Measurements from ENCODE around the gene KRTAP10-11. TPM values are rescaled to one million over a fixed set of nuclear protein-coding genes. Genes with fewer than 3 reads are reported as not detected.
"Not testable (repeated sequence)": the region's sequence is repeated elsewhere in the genome, so short reads cannot be mapped to it uniquely, and the experiment has no call there.

KRTAP10-11 gene, protein sequence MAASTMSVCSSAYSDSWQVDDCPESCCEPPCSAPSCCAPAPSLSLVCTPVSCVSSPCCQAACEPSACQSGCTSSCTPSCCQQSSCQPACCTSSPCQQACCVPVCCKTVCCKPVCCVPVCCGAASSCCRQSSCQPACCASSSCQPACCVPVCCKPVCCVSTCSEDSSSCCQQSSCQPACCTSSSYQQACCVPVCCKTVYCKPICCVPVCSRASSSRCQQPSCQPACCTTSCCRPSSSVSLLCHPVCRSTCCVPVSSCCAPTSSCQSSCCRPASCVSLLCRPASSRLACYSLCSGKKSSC
- not detected for total RNA-seq

DNA sequence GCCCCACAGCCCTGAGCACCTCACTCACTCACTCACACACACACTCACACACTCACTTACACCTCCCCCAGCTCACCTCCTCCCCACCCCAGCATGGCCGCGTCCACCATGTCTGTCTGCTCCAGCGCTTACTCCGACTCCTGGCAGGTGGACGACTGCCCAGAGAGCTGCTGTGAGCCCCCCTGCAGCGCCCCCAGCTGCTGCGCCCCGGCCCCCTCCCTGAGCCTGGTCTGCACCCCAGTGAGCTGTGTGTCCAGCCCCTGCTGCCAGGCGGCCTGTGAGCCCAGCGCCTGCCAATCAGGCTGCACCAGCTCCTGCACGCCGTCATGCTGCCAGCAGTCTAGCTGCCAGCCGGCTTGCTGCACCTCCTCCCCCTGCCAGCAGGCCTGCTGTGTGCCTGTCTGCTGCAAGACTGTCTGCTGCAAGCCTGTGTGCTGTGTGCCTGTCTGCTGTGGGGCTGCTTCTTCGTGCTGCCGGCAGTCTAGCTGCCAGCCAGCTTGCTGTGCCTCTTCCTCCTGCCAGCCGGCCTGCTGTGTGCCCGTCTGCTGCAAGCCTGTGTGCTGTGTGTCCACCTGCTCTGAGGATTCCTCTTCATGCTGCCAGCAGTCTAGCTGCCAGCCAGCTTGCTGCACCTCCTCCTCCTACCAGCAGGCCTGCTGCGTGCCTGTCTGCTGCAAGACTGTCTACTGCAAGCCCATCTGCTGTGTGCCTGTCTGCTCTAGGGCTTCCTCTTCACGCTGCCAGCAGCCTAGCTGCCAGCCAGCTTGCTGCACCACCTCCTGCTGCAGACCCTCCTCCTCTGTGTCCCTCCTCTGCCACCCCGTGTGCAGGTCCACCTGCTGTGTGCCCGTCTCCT lies at the start of gene KRTAP10-11:
Gene KRTAP10-11 (plus strand): TSS at position 49 of the 856 bp plus-strand sequence. CDS start 45 bp downstream, at position 94.
- Histone ChIP-seq H3K9me3 (peaks cover 16 to 24% of the 10 kb centered on the region in 2 donors), H3K27me3 (peaks cover 0 to 34% of the 10 kb centered on the region in 2 donors)
- H3K4me1 ChIP-seq; H3K4me3 ChIP-seq; intact Hi-C loops (cut with DNase I; ENCODE audit: low total_unique reads); H3K27ac ChIP-seq; DNase-seq (ENCODE audit: low spot score in 2 of 2); H3K36me3 ChIP-seq: not testable (repeated sequence)

DNA sequence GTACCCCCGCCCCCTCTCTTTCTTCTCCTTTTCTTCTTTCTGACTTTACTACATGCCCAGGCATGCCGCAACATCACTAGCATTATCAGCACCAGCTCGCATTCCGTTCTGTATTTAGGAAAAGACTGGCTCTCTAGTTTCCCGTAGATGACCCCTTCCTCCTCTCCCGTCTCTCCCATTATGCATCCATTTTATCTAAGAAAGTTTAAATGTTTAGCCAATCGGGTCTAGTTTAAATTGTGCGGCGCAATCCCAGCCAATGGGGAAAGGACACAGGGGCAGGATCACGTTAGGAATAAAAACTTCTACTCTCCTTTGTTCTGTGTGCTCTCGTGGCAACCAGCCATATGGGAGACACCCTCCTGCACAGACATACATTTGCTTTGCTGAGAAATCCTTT lies 48.2 kb upstream of the KRTAP10-11 start:
- TF ChIP-seq POLR2A (IDR thresholded peaks at IDR 0.05) (no peak), POLR2AphosphoS5 (IDR thresholded peaks at IDR 0.05) (no peak)
- TF ChIP-seq, protein P1, sequence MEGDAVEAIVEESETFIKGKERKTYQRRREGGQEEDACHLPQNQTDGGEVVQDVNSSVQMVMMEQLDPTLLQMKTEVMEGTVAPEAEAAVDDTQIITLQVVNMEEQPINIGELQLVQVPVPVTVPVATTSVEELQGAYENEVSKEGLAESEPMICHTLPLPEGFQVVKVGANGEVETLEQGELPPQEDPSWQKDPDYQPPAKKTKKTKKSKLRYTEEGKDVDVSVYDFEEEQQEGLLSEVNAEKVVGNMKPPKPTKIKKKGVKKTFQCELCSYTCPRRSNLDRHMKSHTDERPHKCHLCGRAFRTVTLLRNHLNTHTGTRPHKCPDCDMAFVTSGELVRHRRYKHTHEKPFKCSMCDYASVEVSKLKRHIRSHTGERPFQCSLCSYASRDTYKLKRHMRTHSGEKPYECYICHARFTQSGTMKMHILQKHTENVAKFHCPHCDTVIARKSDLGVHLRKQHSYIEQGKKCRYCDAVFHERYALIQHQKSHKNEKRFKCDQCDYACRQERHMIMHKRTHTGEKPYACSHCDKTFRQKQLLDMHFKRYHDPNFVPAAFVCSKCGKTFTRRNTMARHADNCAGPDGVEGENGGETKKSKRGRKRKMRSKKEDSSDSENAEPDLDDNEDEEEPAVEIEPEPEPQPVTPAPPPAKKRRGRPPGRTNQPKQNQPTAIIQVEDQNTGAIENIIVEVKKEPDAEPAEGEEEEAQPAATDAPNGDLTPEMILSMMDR (IDR thresholded peaks at IDR 0.05) = no peak
- intact Hi-C loops (cut with DNase I; ENCODE audit: low total_unique reads) = no loop called here
- H3K27ac ChIP-seq = no peak overlapping the region
- H3K36me3 ChIP-seq = no peaks in the 10 kb centered on the region
- no peak overlapping the region for H3K4me3 ChIP-seq
- peaks cover 0 to 50% of the 10 kb centered on the region in 2 donors for H3K27me3 ChIP-seq
- H3K4me1 ChIP-seq = no peaks in the 10 kb centered on the region
- peaks cover 0 to 7% of the 10 kb centered on the region in 2 donors for H3K9me3 ChIP-seq
- DNase-seq (ENCODE audit: low spot score in 2 of 2) = no peak

DNA sequence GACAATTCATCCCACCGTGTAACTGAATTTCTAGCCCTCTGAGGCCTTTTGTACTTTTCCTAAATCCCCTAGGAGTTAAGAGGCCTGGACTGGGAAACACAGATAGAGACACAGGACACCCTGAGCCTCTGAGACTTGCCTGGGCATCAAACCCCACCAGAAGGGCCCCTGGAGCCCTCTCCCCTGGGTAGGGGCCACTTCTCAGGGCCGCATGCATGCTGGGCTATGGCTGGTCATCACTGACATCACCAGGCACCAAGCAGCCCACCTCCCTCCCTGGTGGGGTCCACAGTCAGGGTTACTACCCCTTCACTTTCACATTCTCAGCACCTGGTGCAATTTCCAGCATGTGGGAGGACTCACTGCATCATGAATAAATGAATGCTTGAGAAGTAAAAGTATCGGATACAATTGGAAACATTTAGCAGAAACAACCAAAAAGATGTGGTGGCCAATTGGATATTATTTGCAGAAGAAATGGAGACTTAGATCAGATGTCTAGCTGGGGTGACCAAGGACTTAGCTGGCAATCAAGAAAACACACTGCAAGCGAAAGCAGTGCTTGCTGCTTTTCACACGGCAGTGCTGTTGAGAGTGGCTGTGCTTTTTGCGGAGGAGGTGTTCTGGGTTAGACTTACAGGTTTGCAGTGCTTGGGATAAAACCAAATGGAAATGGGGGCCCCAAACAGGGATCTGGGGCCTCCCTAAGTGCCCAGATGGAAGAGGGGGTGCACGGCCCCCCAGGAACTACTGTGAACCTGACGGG lies 46.8 kb upstream of the KRTAP10-11 start:
- peaks cover 0 to 60% of the 10 kb centered on the region in 2 donors for H3K27me3 ChIP-seq
- no peak overlapping the region for H3K27ac ChIP-seq
- no peaks in the 10 kb centered on the region for H3K36me3 ChIP-seq
- peaks cover 0 to 10% of the 10 kb centered on the region in 2 donors for H3K9me3 ChIP-seq
- intact Hi-C loops (cut with DNase I; ENCODE audit: low total_unique reads) = no loop called here
- no peak for TF ChIP-seq POLR2AphosphoS5 (IDR thresholded peaks at IDR 0.05)
- no peak for TF ChIP-seq POLR2A (IDR thresholded peaks at IDR 0.05)
- TF ChIP-seq, protein P1 (IDR thresholded peaks at IDR 0.05) = no peak
- DNase-seq (ENCODE audit: low spot score in 2 of 2) = no peak
- no peaks in the 10 kb centered on the region for H3K4me1 ChIP-seq
- H3K4me3 ChIP-seq = no peak overlapping the region

DNA sequence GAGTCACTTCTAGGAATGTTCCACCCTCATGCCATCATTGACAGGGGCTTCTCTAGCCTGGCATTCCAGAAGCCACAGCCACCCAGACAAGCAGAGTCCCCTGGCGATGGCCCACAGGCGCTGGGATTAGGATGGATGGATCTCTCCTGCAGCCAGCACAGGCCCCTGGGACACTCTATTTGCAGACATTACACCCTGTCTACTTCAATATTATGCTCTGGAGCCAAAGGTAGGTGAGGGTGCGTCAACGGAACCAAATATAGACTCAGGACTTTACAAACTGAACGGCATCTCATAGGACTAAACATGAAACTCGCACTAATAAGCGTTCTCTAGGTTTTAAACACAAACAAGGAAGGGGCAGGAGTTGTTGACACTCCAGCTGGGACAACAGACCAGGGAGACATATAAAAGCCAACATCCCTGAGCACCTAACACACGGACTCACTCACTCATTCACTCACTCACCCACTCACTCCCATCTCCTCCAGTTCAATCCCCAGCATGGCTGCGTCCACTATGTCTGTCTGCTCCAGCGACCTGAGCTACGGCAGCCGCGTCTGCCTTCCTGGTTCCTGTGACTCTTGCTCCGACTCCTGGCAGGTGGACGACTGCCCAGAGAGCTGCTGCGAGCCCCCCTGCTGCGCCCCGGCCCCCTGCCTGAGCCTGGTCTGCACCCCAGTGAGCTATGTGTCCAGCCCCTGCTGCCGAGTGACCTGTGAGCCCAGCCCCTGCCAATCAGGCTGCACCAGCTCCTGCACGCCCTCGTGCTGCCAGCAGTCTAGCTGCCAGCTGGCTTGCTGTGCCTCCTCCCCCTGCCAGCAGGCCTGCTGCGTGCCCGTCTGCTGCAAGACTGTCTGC lies 45.9 kb upstream of the KRTAP10-11 start, which contains the start of gene KRTAP10-7:
Gene KRTAP10-7 (plus strand): TSS at position 480 of the 861 bp plus-strand sequence. CDS start 25 bp downstream, at position 505.
- H3K4me1 ChIP-seq; intact Hi-C loops (cut with DNase I; ENCODE audit: low total_unique reads); DNase-seq (ENCODE audit: low spot score in 2 of 2); H3K27ac ChIP-seq; H3K4me3 ChIP-seq; H3K36me3 ChIP-seq: not testable (repeated sequence)
- Histone ChIP-seq H3K9me3 (peaks cover 0 to 12% of the 10 kb centered on the region in 2 donors), H3K27me3 (peaks cover 0 to 60% of the 10 kb centered on the region in 2 donors)

DNA sequence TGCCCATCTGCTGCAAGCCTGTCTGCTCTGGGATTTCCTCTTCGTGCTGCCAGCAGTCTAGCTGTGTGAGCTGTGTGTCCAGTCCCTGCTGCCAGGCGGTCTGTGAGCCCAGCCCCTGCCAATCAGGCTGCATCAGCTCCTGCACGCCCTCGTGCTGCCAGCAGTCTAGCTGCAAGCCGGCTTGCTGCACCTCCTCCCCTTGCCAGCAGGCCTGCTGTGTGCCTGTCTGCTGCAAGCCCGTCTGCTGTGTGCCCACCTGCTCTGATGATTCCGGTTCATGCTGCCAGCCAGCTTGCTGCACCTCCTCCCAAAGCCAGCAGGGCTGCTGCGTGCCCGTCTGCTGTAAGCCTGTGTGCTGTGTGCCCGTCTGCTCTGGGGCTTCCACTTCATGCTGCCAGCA lies 45.1 kb upstream of the KRTAP10-11 start:
- peaks cover 0 to 56% of the 10 kb centered on the region in 2 donors for H3K27me3 ChIP-seq
- intact Hi-C loops (cut with DNase I; ENCODE audit: low total_unique reads); DNase-seq (ENCODE audit: low spot score in 2 of 2); H3K36me3 ChIP-seq; H3K27ac ChIP-seq; H3K4me3 ChIP-seq; H3K4me1 ChIP-seq: not testable (repeated sequence)
- peaks cover 0 to 12% of the 10 kb centered on the region in 2 donors for H3K9me3 ChIP-seq

Measured in breast epithelium (tissue), 4 donors.